Caki2 (cell line): ENCODE results near the gene TMEM37. TPM values are rescaled to one million over a fixed set of nuclear protein-coding genes. Genes with fewer than 3 reads are reported as not detected.
"Not testable (repeated sequence)": the region's sequence is repeated elsewhere in the genome, so short reads cannot be mapped to it uniquely, and the experiment has no call there.

ENCODE experiments used
- DNase-seq: peaks from one replicate; pipeline ENCODE4 v3.0.0-alpha.2; 2015; ENCODE audit warnings: low read depth
- in situ Hi-C: cut with HindIII; loops from 2 replicates; pipeline ENCODE4 v1.10.0; 2016; ENCODE audit warnings: low sequenced_read_pairs, low pct_unique_long_range_greater_than_20kb, mixed read lengths
- total RNA-seq: library from RNA; depleted of rRNA; stranded (reverse); fragments of >200 nt; shearing (Covaris generic); gene quantifications from 2 replicates; pipeline ENCODE4 v1.2.3, GENCODE V29; 2014; ENCODE audit warnings: low replicate concordance; rRNA removed

TMEM37 gene
- total RNA-seq: 0.10 and 3.5 TPM in 2 replicates

GRCh38 chr2:119431155-119431975 is at the start of gene TMEM37:
Gene TMEM37, plus strand, starts transcription at chr2:119431854. Its CDS starts 50 bp downstream, at chr2:119431904.
- peak; percentile 82 for DNase-seq
- in situ Hi-C loops: no loop called here

GRCh38 chr2:119383410-119384140 is 48.1 kb upstream of the TMEM37 start:
- in situ Hi-C loops: no loop called here
- DNase-seq: no peak

GRCh38 chr2:119384971-119385370 is 46.7 kb upstream of the TMEM37 start:
- DNase-seq: no peak
- in situ Hi-C loops: no loop called here

GRCh38 chr2:119385466-119385865 is 46.2 kb upstream of the TMEM37 start:
- no peak for DNase-seq
- in situ Hi-C loops: no loop called here

- in situ Hi-C loops: no loop called here
Measured at GRCh38 chr2:119387381-119388129, 44.1 kb upstream of the TMEM37 start.

GRCh38 chr2:119389615-119390306 is 41.9 kb upstream of the TMEM37 start:
- in situ Hi-C loops: no loop called here
- no peak for DNase-seq

More at GRCh38 chr2:119387381-119388129, 44.1 kb upstream of the TMEM37 start:
- peak; percentile 96 for DNase-seq

- no peak for DNase-seq
- in situ Hi-C loops: no loop called here
Measured at GRCh38 chr2:119393971-119394748, 37.5 kb upstream of the TMEM37 start.

- in situ Hi-C loops: no loop called here
- no peak for DNase-seq
Measured at GRCh38 chr2:119397196-119397595, 34.5 kb upstream of the TMEM37 start.

GRCh38 chr2:119402106-119402505 is 29.5 kb upstream of the TMEM37 start:
- in situ Hi-C loops: loop anchor here (10.0 kb wide), 1 partner anchor 73 kb away; no protein-coding TSS in a partner anchor
- no peak for DNase-seq

- in situ Hi-C loops: loop anchor here (10.0 kb wide), 1 partner anchor 72 kb away; no protein-coding TSS in a partner anchor
- DNase-seq: no peak
Measured at GRCh38 chr2:119402645-119403560, 28.8 kb upstream of the TMEM37 start.

- in situ Hi-C loops: loop anchor here (10.0 kb wide), 1 partner anchor 71 kb away; no protein-coding TSS in a partner anchor
- DNase-seq: not testable (repeated sequence)
Measured at GRCh38 chr2:119403618-119404017, 28.0 kb upstream of the TMEM37 start.

GRCh38 chr2:119405151-119405550 is 26.5 kb upstream of the TMEM37 start:
- DNase-seq: no peak
- in situ Hi-C loops: loop anchor here (10.0 kb wide), 1 partner anchor 70 kb away; no protein-coding TSS in a partner anchor

- DNase-seq: peak; percentile 56
- in situ Hi-C loops: loop anchor here (10.0 kb wide), 1 partner anchor 67 kb away; no protein-coding TSS in a partner anchor
Measured at GRCh38 chr2:119407430-119408220, 24.0 kb upstream of the TMEM37 start.

GRCh38 chr2:119408221-119408619 is 23.4 kb upstream of the TMEM37 start:
- DNase-seq: no peak
- in situ Hi-C loops: loop anchor here (10.0 kb wide), 1 partner anchor 67 kb away; no protein-coding TSS in a partner anchor

- in situ Hi-C loops: loop anchor here (10.0 kb wide), 1 partner anchor 65 kb away; no protein-coding TSS in a partner anchor
Measured at GRCh38 chr2:119409506-119409905, 22.1 kb upstream of the TMEM37 start.

More at GRCh38 chr2:119409506-119409905, 22.1 kb upstream of the TMEM37 start:
- DNase-seq: no peak
